GM20000 (cell line): ENCODE measurements around the gene FRMD4A.
"Not testable (repeated sequence)": the region's sequence is repeated elsewhere in the genome, so short reads cannot be mapped to it uniquely, and the experiment has no call there.

Experiments
- DNase-seq: peaks from one replicate; pipeline ENCODE4 v3.0.0; 2012; ENCODE audit warnings: low spot score
- TF ChIP-seq, protein P1 (sequence below): IDR thresholded peaks from 2 replicates; pipeline ENCODE4 v1.5.1; 2012; ENCODE audit warnings: mild to moderate bottlenecking, control low read depth; ENCODE audit errors: extremely low read depth, missing control alignments

Gene FRMD4A

DNA sequence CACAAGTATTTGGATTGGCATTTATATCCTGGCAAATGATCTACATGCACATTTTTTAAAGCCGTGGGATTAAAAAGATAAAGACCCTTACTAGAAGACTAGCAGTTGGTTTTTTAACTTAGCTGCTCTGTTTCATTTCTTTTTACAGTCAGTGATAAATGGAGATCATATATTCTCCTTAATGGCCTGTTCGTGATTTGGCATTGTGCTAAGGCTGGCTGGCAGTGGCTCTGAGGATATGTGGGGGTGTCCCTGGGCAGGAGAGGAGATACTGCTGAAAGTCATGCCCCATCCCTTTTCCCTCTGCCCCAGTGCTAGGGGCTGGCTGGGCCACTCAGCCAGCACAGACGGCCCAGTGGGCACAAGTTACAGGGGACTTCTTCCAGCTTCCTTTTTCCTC, 402.3 kb downstream of the FRMD4A start:
- DNase-seq = no peak
- TF ChIP-seq, protein P1, sequence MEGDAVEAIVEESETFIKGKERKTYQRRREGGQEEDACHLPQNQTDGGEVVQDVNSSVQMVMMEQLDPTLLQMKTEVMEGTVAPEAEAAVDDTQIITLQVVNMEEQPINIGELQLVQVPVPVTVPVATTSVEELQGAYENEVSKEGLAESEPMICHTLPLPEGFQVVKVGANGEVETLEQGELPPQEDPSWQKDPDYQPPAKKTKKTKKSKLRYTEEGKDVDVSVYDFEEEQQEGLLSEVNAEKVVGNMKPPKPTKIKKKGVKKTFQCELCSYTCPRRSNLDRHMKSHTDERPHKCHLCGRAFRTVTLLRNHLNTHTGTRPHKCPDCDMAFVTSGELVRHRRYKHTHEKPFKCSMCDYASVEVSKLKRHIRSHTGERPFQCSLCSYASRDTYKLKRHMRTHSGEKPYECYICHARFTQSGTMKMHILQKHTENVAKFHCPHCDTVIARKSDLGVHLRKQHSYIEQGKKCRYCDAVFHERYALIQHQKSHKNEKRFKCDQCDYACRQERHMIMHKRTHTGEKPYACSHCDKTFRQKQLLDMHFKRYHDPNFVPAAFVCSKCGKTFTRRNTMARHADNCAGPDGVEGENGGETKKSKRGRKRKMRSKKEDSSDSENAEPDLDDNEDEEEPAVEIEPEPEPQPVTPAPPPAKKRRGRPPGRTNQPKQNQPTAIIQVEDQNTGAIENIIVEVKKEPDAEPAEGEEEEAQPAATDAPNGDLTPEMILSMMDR = no peak

- TF ChIP-seq, protein P1 = no peak
- DNase-seq = no peak
Measured at GRCh38 chr10:13925971-13926780, 404.5 kb downstream of the FRMD4A start.

GRCh38 chr10:13924040-13924725, 406.5 kb downstream of the FRMD4A start:
- DNase-seq = no peak
- TF ChIP-seq, protein P1 = no peak

DNA sequence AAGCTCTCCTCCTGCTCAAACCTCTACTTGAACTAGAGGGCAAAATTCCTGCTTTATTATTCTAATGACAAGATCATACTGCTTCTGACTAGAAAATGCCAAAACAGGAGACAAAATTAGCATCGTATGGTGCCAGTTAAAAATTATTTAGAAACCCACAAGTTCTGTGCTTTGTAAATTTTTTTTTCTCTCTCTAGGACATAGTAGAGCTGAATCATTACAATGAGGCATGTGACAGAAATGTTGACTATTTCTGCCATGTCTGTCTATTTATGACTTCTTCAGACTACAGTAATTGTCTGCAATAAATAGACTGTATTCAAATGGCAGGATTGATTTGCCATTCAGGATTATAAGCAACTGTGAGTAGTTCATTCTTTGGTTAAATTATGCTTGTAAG, 408.1 kb downstream of the FRMD4A start:
- DNase-seq = no peak
- TF ChIP-seq, protein P1 = no peak

GRCh38 chr10:13921941-13922340, 408.8 kb downstream of the FRMD4A start:
- no peak for DNase-seq
- TF ChIP-seq, protein P1 = no peak

DNA sequence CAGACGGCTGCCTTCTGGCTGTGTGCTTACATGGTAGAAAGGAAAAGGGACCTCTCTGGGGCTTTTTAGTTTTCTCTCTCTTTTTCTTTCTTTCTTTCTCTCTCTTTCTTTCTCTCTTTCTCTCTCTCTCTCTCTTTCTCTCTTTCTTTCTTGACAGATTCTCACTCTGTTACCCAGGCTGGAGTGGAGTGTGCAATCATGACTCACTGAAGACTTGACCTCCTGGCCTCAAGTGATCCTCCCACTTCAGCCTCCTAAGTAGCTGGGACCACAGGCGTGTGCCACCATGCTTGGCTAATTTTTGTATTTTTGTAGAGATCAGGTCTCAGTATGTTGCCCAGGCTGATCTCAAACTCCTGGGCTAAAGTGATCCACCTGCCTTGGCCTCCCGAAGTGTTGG, 409.6 kb downstream of the FRMD4A start:
- not testable (repeated sequence) for DNase-seq

- DNase-seq = no peak
- TF ChIP-seq, protein P1 = no peak
Measured at GRCh38 chr10:13920465-13920864, 410.3 kb downstream of the FRMD4A start.
